Middle frontal gyrus (tissue), 1 donor: Measurements from ENCODE around the gene SH3RF1.

Experiments used
- DNase-seq: peaks from one replicate; pipeline ENCODE4 v3.0.0-alpha.2; 2015; ENCODE audit warnings: low spot score; ENCODE audit errors: extremely low spot score

The SH3RF1 gene

GRCh38 chr4:169252339-169253112 lies 18.2 kb downstream of the SH3RF1 start:
- no peak for DNase-seq

GRCh38 chr4:169251291-169252235 lies 19.2 kb downstream of the SH3RF1 start:
- no peak for DNase-seq

GRCh38 chr4:169250796-169251195 lies 20.0 kb downstream of the SH3RF1 start:
- DNase-seq, result no peak

- no peak for DNase-seq
Observed at GRCh38 chr4:169249999-169250398, 20.8 kb downstream of the SH3RF1 start.

GRCh38 chr4:169249214-169249973 lies 21.4 kb downstream of the SH3RF1 start:
- no peak for DNase-seq

- DNase-seq, result no peak
Observed at GRCh38 chr4:169248645-169249044, 22.1 kb downstream of the SH3RF1 start.

GRCh38 chr4:169246957-169247396 lies 23.8 kb downstream of the SH3RF1 start:
- no peak for DNase-seq

- no peak for DNase-seq
Observed at GRCh38 chr4:169246279-169246678, 24.5 kb downstream of the SH3RF1 start.

- DNase-seq, result no peak
Observed at GRCh38 chr4:169245061-169245460, 25.7 kb downstream of the SH3RF1 start.

- DNase-seq, result no peak
Observed at GRCh38 chr4:169243825-169244609, 26.7 kb downstream of the SH3RF1 start.

GRCh38 chr4:169241464-169241863 lies 29.3 kb downstream of the SH3RF1 start:
- DNase-seq, result no peak

GRCh38 chr4:169239221-169239905 lies 31.4 kb downstream of the SH3RF1 start:
- DNase-seq, result no peak

GRCh38 chr4:169238445-169238844 lies 32.3 kb downstream of the SH3RF1 start:
- no peak for DNase-seq

GRCh38 chr4:169236873-169237626 lies 33.7 kb downstream of the SH3RF1 start:
- DNase-seq, result no peak

- no peak for DNase-seq
Observed at GRCh38 chr4:169236078-169236477, 34.7 kb downstream of the SH3RF1 start.

- DNase-seq, result no peak
Observed at GRCh38 chr4:169234137-169234855, 36.5 kb downstream of the SH3RF1 start.

GRCh38 chr4:169233691-169234090 lies 37.1 kb downstream of the SH3RF1 start:
- no peak for DNase-seq

GRCh38 chr4:169231647-169232262 lies 39.0 kb downstream of the SH3RF1 start:
- DNase-seq, result no peak
